OCI-LY1 (cell line): ENCODE results near the gene IGFBP4.

ENCODE experiments used
- H2AFZ ChIP-seq: fragments of 200-600 bp; sonication (generic), shearing (Covaris generic); 2 replicates; pipeline ENCODE4 v1.6.0; 2014; ENCODE audit warnings: antibody characterized with exemption, mild to moderate bottlenecking, low read length
- H3F3A ChIP-seq: fragments of 200-600 bp; sonication (generic), shearing (Covaris generic); 2 replicates; pipeline ENCODE4 v1.6.0; 2014; ENCODE audit warnings: mild to moderate bottlenecking, antibody characterized with exemption, low read length, moderate library complexity; ENCODE audit not compliant: insufficient read depth
- H3K27ac ChIP-seq: fragments of 200-600 bp; sonication (generic); 2 replicates; pipeline ENCODE4 v1.5.1; 2014; ENCODE audit warnings: low read length, mixed run types, mild to moderate bottlenecking, low read depth; ENCODE audit not compliant: poor library complexity, severe bottlenecking
- H3K27me3 ChIP-seq: fragments of 200-600 bp; sonication (generic); 2 replicates; pipeline ENCODE4 v1.6.0; 2014; ENCODE audit warnings: antibody characterized with exemption, mild to moderate bottlenecking, low read length, moderate library complexity; ENCODE audit not compliant: insufficient read depth
- H3K36me3 ChIP-seq: fragments of 200-600 bp; sonication (generic); 2 replicates; pipeline ENCODE4 v1.6.1; 2014; ENCODE audit warnings: mild to moderate bottlenecking, antibody characterized with exemption, low read length, moderate library complexity, mixed read lengths; ENCODE audit not compliant: insufficient read depth
- H3K4me1 ChIP-seq: fragments of 200-600 bp; sonication (generic); 2 replicates; pipeline ENCODE4 v1.5.1; 2014; ENCODE audit warnings: mild to moderate bottlenecking, low read length, moderate library complexity; ENCODE audit not compliant: insufficient read depth, severe bottlenecking
- H3K4me2 ChIP-seq: fragments of 200-600 bp; sonication (generic), shearing (Covaris generic); 2 replicates; pipeline ENCODE4 v1.6.1; 2014; ENCODE audit warnings: low read length
- H3K4me3 ChIP-seq: fragments of 200-600 bp; sonication (generic); 2 replicates; pipeline ENCODE4 v1.5.1; 2014; ENCODE audit warnings: low read length, low read depth, mild to moderate bottlenecking, mixed read lengths; ENCODE audit not compliant: poor library complexity, severe bottlenecking
- H3K79me2 ChIP-seq: fragments of 200-600 bp; shearing (Covaris generic); 2 replicates; pipeline ENCODE4 v1.6.1; 2016; ENCODE audit warnings: mixed run types, low read length, mixed read lengths; ENCODE audit not compliant: insufficient read depth
- H3K9ac ChIP-seq: fragments of 200-600 bp; sonication (generic), shearing (Covaris generic); 2 replicates; pipeline ENCODE4 v1.6.1; 2014; ENCODE audit warnings: mild to moderate bottlenecking, low read length, mixed read lengths
- H3K9me2 ChIP-seq: fragments of 200-600 bp; sonication (generic), shearing (Covaris generic); 2 replicates; pipeline ENCODE4 v1.6.1; 2014; ENCODE audit warnings: low read depth, mild to moderate bottlenecking, low read length, mixed read lengths
- H3K9me3 ChIP-seq: fragments of 200-600 bp; shearing (Covaris generic); 2 replicates; pipeline ENCODE4 v1.6.1; 2014; ENCODE audit warnings: low read length, mixed read lengths
- H4K20me1 ChIP-seq: fragments of 200-600 bp; sonication (generic), shearing (Covaris generic); 2 replicates; pipeline ENCODE4 v1.6.0; 2016; ENCODE audit warnings: mild to moderate bottlenecking, low read length; ENCODE audit not compliant: insufficient read depth
- CTCF ChIP-seq: fragments of 200-600 bp; sonication (generic), shearing (Covaris generic); IDR thresholded peaks from 2 replicates; pipeline ENCODE4 v1.5.1; 2017; ENCODE audit warnings: mild to moderate bottlenecking, antibody characterized with exemption, low read length, moderate library complexity, mixed read lengths
- EZH2 ChIP-seq: fragments of 200-600 bp; sonication (generic), shearing (Covaris generic); IDR thresholded peaks from 2 replicates; pipeline ENCODE4 v1.8.0; 2017; ENCODE audit warnings: borderline replicate concordance, mixed run types, mild to moderate bottlenecking, antibody characterized with exemption, low read length, moderate library complexity, mixed read lengths

Gene IGFBP4

GRCh38 chr17:40469805-40470675 lies 26.8 kb downstream of the IGFBP4 start:
- no peaks in the 10 kb centered on the region for H3K9me2 ChIP-seq
- no peaks in the 10 kb centered on the region; the same call in 1 of the 2 replicates for H3K9me3 ChIP-seq
- H3K27me3 ChIP-seq, result peaks cover 11% of the 10 kb centered on the region; the same call in 1 of the 2 replicates
- no peaks in the 10 kb centered on the region for H4K20me1 ChIP-seq
- no peak overlapping the region for H3K4me3 ChIP-seq
- TF ChIP-seq CTCF (no peak), EZH2 (no peak)
- no peaks in the 10 kb centered on the region for H3K4me1 ChIP-seq
- no peaks in the 10 kb centered on the region; the same call in 1 of the 2 replicates for H3K36me3 ChIP-seq
- no peak overlapping the region for H3K4me2 ChIP-seq
- no peaks in the 10 kb centered on the region for H3K79me2 ChIP-seq
- H3K27ac ChIP-seq, result no peak overlapping the region
- H3K9ac ChIP-seq, result no peak overlapping the region
- no peaks in the 10 kb centered on the region for H3F3A ChIP-seq
- no peak overlapping the region for H2AFZ ChIP-seq

GRCh38 chr17:40470932-40471828 lies 27.9 kb downstream of the IGFBP4 start:
- no peak overlapping the region for H3K4me3 ChIP-seq
- H3K36me3 ChIP-seq, result no peaks in the 10 kb centered on the region; the same call in 1 of the 2 replicates
- H3K79me2 ChIP-seq, result no peaks in the 10 kb centered on the region
- TF ChIP-seq EZH2 (no peak), CTCF (no peak)
- H3K27ac ChIP-seq, result no peak overlapping the region
- H4K20me1 ChIP-seq, result no peaks in the 10 kb centered on the region
- H3K9me3 ChIP-seq, result no peaks in the 10 kb centered on the region; the same call in 1 of the 2 replicates
- H3K9ac ChIP-seq, result no peak overlapping the region
- H3K27me3 ChIP-seq, result peaks cover 11% of the 10 kb centered on the region; the same call in 1 of the 2 replicates
- H2AFZ ChIP-seq, result no peak overlapping the region
- peaks cover 4% of the 10 kb centered on the region for H3K4me1 ChIP-seq
- H3K4me2 ChIP-seq, result no peak overlapping the region
- no peaks in the 10 kb centered on the region for H3K9me2 ChIP-seq
- no peaks in the 10 kb centered on the region for H3F3A ChIP-seq

GRCh38 chr17:40471846-40472732 lies 28.8 kb downstream of the IGFBP4 start:
- Histone ChIP-seq H3K9me2 (no peaks in the 10 kb centered on the region), H3K79me2 (no peaks in the 10 kb centered on the region), H3K9ac (no peak overlapping the region), H3K4me1 (peaks cover 11% of the 10 kb centered on the region), H3K4me3 (no peak overlapping the region), H3K4me2 (no peak overlapping the region), H3K27ac (no peak overlapping the region), H4K20me1 (no peaks in the 10 kb centered on the region), H3K9me3 (no peaks in the 10 kb centered on the region; the same call in 1 of the 2 replicates), H3K36me3 (no peaks in the 10 kb centered on the region; the same call in 1 of the 2 replicates), H3F3A (no peaks in the 10 kb centered on the region), H3K27me3 (peaks cover 11% of the 10 kb centered on the region; the same call in 1 of the 2 replicates), H2AFZ (no peak overlapping the region)
- no peak for TF ChIP-seq EZH2
- no peak for TF ChIP-seq CTCF
